A549 (cell line): ENCODE results near the gene ATP10A. TPM values are rescaled to one million over a fixed set of nuclear protein-coding genes. Genes with fewer than 3 reads are reported as not detected.

Experiments used
- ATAC-seq, 2 experiments: fragments of 200-7000 bp in 1 of 2; fragments of >200 bp in 1 of 2; cut with Nextera tagmentation in 1 of 2; cut with Tn5 transposase in 1 of 2; 3 replicates each; pipeline versions ENCODE4 v1.8.0 to v1.9.1; 2018 to 2020; ENCODE audit warnings: mild to moderate bottlenecking in 1 of 2, moderate library complexity in 1 of 2
- CTCF ChIA-PET: fragments of 300-600 bp; sonication (Branson Sonifier 250); formaldehyde crosslinking; extraction: SDS; loops from one replicate; lab custom pipeline; 2021; ENCODE audit warnings: antibody characterized with exemption, inconsistent platforms; lab: Yijun Ruan, JAX
- POLR2A ChIA-PET: fragments of 350-600 bp; formaldehyde crosslinking; extraction: SDS; loops from one replicate; lab custom pipeline; 2021; ENCODE audit warnings: antibody characterized with exemption, inconsistent platforms; lab: Yijun Ruan, JAX
- DNase-seq, 2 experiments: peaks; one replicate each; pipeline versions ENCODE4 v3.0.0 to v3.0.0-alpha.2; 2011 to 2016; ENCODE audit warnings: low read depth in 1 of 2, low spot score in 1 of 2
- FAIRE-seq: peaks from 2 replicates; lab custom pipeline; 2011; peaks lifted over from hg19 to GRCh38; lab: Jason Lieb, UNC
- H3K27ac ChIP-seq, 2 experiments: fragments of >200 bp; sonication (Bioruptor Twin); formaldehyde crosslinking; 3 replicates each; pipeline ENCODE4 v1.5.1; 2016 to 2017
- H3K4me1 ChIP-seq: fragments of >200 bp; sonication (Bioruptor Twin); formaldehyde crosslinking; 3 replicates; pipeline ENCODE4 v1.6.1; 2016
- H3K4me2 ChIP-seq: fragments of >200 bp; sonication (Bioruptor Twin); formaldehyde crosslinking; 3 replicates; pipeline ENCODE4 v1.6.1; 2016
- H3K4me3 ChIP-seq: fragments of >200 bp; sonication (Bioruptor Twin); formaldehyde crosslinking; 3 replicates; pipeline ENCODE4 v1.5.1; 2016
- H3K9me3 ChIP-seq: fragments of >200 bp; sonication (Bioruptor Twin); formaldehyde crosslinking; 3 replicates; pipeline ENCODE4 v1.6.1; 2016
- CEBPB ChIP-seq, 2 experiments: fragments of >200 bp in 1 of 2; sonication (Bioruptor Twin) in 1 of 2; formaldehyde crosslinking in 1 of 2; IDR thresholded peaks; 2 replicates each; pipeline ENCODE4 v1.6.1; 2012 to 2016
- FOSL2 ChIP-seq, 2 experiments: fragments of 450-650 bp in 1 of 2; fragments of >200 bp in 1 of 2; sonication (Bioruptor Twin) in 1 of 2; formaldehyde crosslinking; IDR thresholded peaks; 2 replicates each; pipeline versions ENCODE4 v1.5.0 to v1.6.1; 2016 to 2020; ENCODE audit warnings: mild to moderate bottlenecking in 1 of 2, moderate library complexity in 1 of 2
- GATA3 ChIP-seq: IDR thresholded peaks from 2 replicates; pipeline ENCODE4 v1.6.1; 2012; ENCODE audit warnings: borderline replicate concordance
- HDAC2 ChIP-seq: fragments of 200-600 bp; sonication (generic); IDR thresholded peaks from 2 replicates; pipeline ENCODE4 v1.6.1; 2016
- HOXB13 ChIP-seq: fragments of 250-450 bp; sonication (Bioruptor Pico); IDR thresholded peaks from 2 replicates; pipeline ENCODE4 v1.5.0; 2020; ENCODE audit warnings: low read depth, mild to moderate bottlenecking, moderate library complexity
- HOXB5 ChIP-seq: fragments of 250-450 bp; sonication (Bioruptor Pico); IDR thresholded peaks from 2 replicates; pipeline ENCODE4 v1.5.0; 2020; ENCODE audit warnings: mild to moderate bottlenecking, moderate library complexity
- JUNB ChIP-seq: fragments of >200 bp; sonication (Bioruptor Twin); formaldehyde crosslinking; IDR thresholded peaks from 2 replicates; pipeline ENCODE4 v1.6.1; 2016
- MAFK ChIP-seq: fragments of 450-650 bp; IDR thresholded peaks from 2 replicates; pipeline ENCODE4 v1.6.1; 2014; ENCODE audit not compliant: partially characterized antibody
- NFE2L2 ChIP-seq: fragments of 150-350 bp; conservative IDR thresholded peaks from 2 replicates; pipeline ENCODE4 v1.6.1; 2014; ENCODE audit warnings: low read length
- POLR2AphosphoS2 ChIP-seq: conservative IDR thresholded peaks from 2 replicates; pipeline ENCODE4 v1.6.1; 2012; ENCODE audit warnings: low read length, improper control_type of control experiment, inconsistent platforms
- RAD21 ChIP-seq, 2 experiments: fragments of >200 bp in 1 of 2; sonication (Bioruptor Twin) in 1 of 2; formaldehyde crosslinking in 1 of 2; IDR thresholded peaks in 1 of 2; conservative IDR thresholded peaks in 1 of 2; 2 replicates in 1 of 2; 3 replicates in 1 of 2; pipeline ENCODE4 v1.6.1; 2012 to 2018; ENCODE audit warnings: inconsistent platforms in 1 of 2
- RARB ChIP-seq: fragments of 250-450 bp; sonication (Bioruptor Pico); IDR thresholded peaks from 2 replicates; pipeline ENCODE4 v1.8.0; 2021; ENCODE audit warnings: mild to moderate bottlenecking, moderate library complexity
- RFX5 ChIP-seq: fragments of 450-650 bp; IDR thresholded peaks from 2 replicates; pipeline ENCODE4 v1.7.1; 2014; ENCODE audit warnings: antibody characterized with exemption, mild to moderate bottlenecking, moderate library complexity
- SMC3 ChIP-seq: fragments of >200 bp; sonication (Bioruptor Twin); formaldehyde crosslinking; IDR thresholded peaks from 3 replicates; pipeline ENCODE4 v1.6.1; 2018; ENCODE audit warnings: inconsistent platforms
- TFCP2L1 ChIP-seq: fragments of 250-450 bp; sonication (Bioruptor Pico); IDR thresholded peaks from 2 replicates; pipeline ENCODE4 v1.5.0; 2021; ENCODE audit warnings: mild to moderate bottlenecking
- TP53 ChIP-seq: fragments of 250-450 bp; sonication (Bioruptor Pico); IDR thresholded peaks from 2 replicates; pipeline ENCODE4 v1.5.0; 2021; ENCODE audit warnings: mild to moderate bottlenecking, moderate library complexity
- WGBS: methylation state at CpG from one replicate; pipeline ENCODE4 v1.1.6; 2017; ENCODE audit errors: missing lambda C conversion rate; 5-methylcytosine and 5-hydroxymethylcytosine counted together
- polyA plus RNA-seq, 4 experiments: library from polyadenylated mRNA; depleted of rRNA in 3 of 4; stranded (reverse); fragments of >200 nt; fragmentation: RNase III in 1 of 4; extraction: RNeasy Plus Mini Kit Qiagen cat#74134 plus additional on column Dnase treatment in 1 of 4; gene quantifications; 2 replicates in 3 of 4; 3 replicates in 1 of 4; pipeline ENCODE4 v1.2.3, GENCODE V29; 2011 to 2017
- TF ChIP-seq, protein P1 (sequence below): fragments of >200 bp; sonication (Bioruptor Twin); formaldehyde crosslinking; IDR thresholded peaks from 2 replicates; pipeline ENCODE4 v1.6.1; 2016
- TF ChIP-seq, protein P2 (sequence below): fragments of 450-650 bp; IDR thresholded peaks from 2 replicates; pipeline ENCODE4 v1.6.1; 2014; ENCODE audit warnings: antibody characterized with exemption
- TF ChIP-seq, protein P3 (sequence below): fragments of 150-350 bp; IDR thresholded peaks from 2 replicates; pipeline ENCODE4 v1.6.1; 2014; ENCODE audit warnings: low read depth, mild to moderate bottlenecking, low read length
- TF ChIP-seq, protein P4 (sequence below): IDR thresholded peaks from 2 replicates; pipeline ENCODE4 v1.6.1; 2012

The ATP10A gene
- polyA plus RNA-seq, 2 of the 4 experiments (the other 2 are of a cell fraction), result 5.9 to 7.6 TPM

GRCh38 chr15:25659251-25659650 is 203.9 kb downstream of the ATP10A start:
- Histone ChIP-seq H3K4me1 (no peaks in the 10 kb centered on the region), H3K4me2 (no peak overlapping the region), H3K4me3 (no peak overlapping the region), H3K27ac (no peak overlapping the region), H3K9me3 (no peaks in the 10 kb centered on the region)
- 68% methylated on average over 6 of the region's 12 CpGs for WGBS
- TF ChIP-seq CEBPB (IDR thresholded peaks at IDR 0.05) (no peak), FOSL2 (IDR thresholded peaks at IDR 0.05) (no peak), FOSL2 (CRISPR knock-in tag; IDR thresholded peaks at IDR 0.05) (no peak), JUNB (no peak)
- ChIA-PET POLR2A (no interaction called here), CTCF (no interaction called here)
- ATAC-seq, result no peak
- FAIRE-seq, result no peak
- no peak for DNase-seq

GRCh38 chr15:25658560-25658959 is 204.6 kb downstream of the ATP10A start:
- DNase-seq (no peak), FAIRE-seq (no peak), ATAC-seq (no peak)
- CTCF ChIA-PET, result no interaction called here
- Histone ChIP-seq H3K27ac (no peak overlapping the region), H3K9me3 (no peaks in the 10 kb centered on the region), H3K4me1 (no peaks in the 10 kb centered on the region), H3K4me2 (no peak overlapping the region), H3K4me3 (no peak overlapping the region)
- POLR2A ChIA-PET, result no interaction called here
- TF ChIP-seq RFX5 (no peak), TFCP2L1 (no peak)
- WGBS, result 53% methylated on average over 19 of the region's 19 CpGs

DNA sequence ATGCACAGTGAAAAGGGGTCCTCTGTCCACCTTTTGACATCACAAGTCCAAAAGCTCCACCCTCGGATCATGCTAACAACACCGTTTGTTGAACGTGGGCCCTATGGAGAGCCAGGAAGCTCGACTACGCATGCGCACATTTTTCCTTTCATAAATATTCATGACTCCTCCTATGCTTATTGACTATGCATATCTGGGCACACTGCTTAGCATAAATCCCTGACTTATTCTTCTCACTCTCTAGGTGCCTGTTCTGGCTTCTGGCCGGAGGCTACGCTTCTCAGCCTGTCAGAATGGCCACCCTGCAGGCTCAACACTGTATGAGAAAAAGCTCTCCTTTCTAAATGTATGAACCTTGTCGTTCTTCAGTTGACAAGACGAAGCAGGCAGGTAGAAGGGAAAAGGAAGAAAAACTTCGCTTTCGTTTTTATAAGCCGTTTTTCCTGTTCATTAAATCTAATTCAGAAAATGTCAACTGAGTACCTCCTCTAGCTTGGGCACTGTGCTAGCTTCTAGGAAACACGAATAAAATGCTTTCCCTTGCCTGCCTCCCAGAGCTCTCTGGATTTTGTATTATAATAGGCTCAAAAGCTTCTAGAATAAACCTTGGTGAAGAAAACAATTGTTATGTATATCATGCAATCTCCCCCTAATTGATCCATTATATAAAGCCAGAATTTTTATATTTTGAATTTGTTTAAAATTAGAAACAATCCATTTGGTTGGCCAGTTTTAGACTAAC is 207.7 kb downstream of the ATP10A start:
- WGBS, result 46% methylated on average over 14 of the region's 14 CpGs
- TF ChIP-seq HDAC2 (no peak), RARB (CRISPR knock-in tag) (no peak), RAD21 (conservative IDR thresholded peaks at IDR 0.05 in 1 of 2, IDR thresholded peaks at IDR 0.05 in 1 of 2) (no peak), HOXB5 (CRISPR knock-in tag) (no peak), SMC3 (no peak), POLR2AphosphoS2 (no peak), TP53 (CRISPR knock-in tag) (no peak), MAFK (no peak), NFE2L2 (no peak), HOXB13 (CRISPR knock-in tag) (no peak), GATA3 (no peak)
- TF ChIP-seq, protein P1, sequence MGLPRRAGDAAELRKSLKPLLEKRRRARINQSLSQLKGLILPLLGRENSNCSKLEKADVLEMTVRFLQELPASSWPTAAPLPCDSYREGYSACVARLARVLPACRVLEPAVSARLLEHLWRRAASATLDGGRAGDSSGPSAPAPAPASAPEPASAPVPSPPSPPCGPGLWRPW, result no peak
- TF ChIP-seq, protein P2, sequence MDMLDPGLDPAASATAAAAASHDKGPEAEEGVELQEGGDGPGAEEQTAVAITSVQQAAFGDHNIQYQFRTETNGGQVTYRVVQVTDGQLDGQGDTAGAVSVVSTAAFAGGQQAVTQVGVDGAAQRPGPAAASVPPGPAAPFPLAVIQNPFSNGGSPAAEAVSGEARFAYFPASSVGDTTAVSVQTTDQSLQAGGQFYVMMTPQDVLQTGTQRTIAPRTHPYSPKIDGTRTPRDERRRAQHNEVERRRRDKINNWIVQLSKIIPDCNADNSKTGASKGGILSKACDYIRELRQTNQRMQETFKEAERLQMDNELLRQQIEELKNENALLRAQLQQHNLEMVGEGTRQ, result no peak
- TF ChIP-seq, protein P3, sequence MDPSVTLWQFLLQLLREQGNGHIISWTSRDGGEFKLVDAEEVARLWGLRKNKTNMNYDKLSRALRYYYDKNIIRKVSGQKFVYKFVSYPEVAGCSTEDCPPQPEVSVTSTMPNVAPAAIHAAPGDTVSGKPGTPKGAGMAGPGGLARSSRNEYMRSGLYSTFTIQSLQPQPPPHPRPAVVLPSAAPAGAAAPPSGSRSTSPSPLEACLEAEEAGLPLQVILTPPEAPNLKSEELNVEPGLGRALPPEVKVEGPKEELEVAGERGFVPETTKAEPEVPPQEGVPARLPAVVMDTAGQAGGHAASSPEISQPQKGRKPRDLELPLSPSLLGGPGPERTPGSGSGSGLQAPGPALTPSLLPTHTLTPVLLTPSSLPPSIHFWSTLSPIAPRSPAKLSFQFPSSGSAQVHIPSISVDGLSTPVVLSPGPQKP, result no peak
- TF ChIP-seq, protein P4, sequence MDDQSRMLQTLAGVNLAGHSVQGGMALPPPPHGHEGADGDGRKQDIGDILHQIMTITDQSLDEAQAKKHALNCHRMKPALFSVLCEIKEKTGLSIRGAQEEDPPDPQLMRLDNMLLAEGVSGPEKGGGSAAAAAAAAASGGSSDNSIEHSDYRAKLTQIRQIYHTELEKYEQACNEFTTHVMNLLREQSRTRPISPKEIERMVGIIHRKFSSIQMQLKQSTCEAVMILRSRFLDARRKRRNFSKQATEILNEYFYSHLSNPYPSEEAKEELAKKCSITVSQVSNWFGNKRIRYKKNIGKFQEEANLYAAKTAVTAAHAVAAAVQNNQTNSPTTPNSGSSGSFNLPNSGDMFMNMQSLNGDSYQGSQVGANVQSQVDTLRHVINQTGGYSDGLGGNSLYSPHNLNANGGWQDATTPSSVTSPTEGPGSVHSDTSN, result no peak
- POLR2A ChIA-PET, result no interaction called here
- no peak overlapping the region for H3K4me2 ChIP-seq
- ATAC-seq, result no peak
- H3K27ac ChIP-seq, result no peak overlapping the region
- no peaks in the 10 kb centered on the region for H3K9me3 ChIP-seq
- no peak overlapping the region for H3K4me3 ChIP-seq
- no peak for DNase-seq
- H3K4me1 ChIP-seq, result no peaks in the 10 kb centered on the region
- CTCF ChIA-PET, result no interaction called here
- FAIRE-seq, result no peak
